GM21367 (cell line): ENCODE measurements around the gene CSN3.

ENCODE experiments used
- ATAC-seq: cut with Tn5 transposase; IDR thresholded peaks from one replicate; pipeline ENCODE4 v1.9.1; 2021; ENCODE audit not compliant: unreplicated experiment

The CSN3 gene

GRCh38 chr4:70288651-70289050 lies 46.3 kb downstream of the CSN3 start:
- no peak for ATAC-seq

GRCh38 chr4:70291341-70291740 lies 48.9 kb downstream of the CSN3 start:
- ATAC-seq: no peak

GRCh38 chr4:70297576-70297975 lies 55.2 kb downstream of the CSN3 start:
- no peak for ATAC-seq

- no peak for ATAC-seq
Observed at GRCh38 chr4:70298051-70298450, 55.7 kb downstream of the CSN3 start.

- ATAC-seq: no peak
Observed at GRCh38 chr4:70299643-70300042, 57.2 kb downstream of the CSN3 start.

- no peak for ATAC-seq
Observed at GRCh38 chr4:70300215-70300614, 57.8 kb downstream of the CSN3 start.
